Body of pancreas (tissue), 4 donors: Measurements from ENCODE around the gene FN3KRP. TPM values are rescaled to one million over a fixed set of nuclear protein-coding genes. Genes with fewer than 3 reads are reported as not detected.

Experiments used
- ATAC-seq: fragments of 150-250 bp; one replicate; pipeline ENCODE4 v1.9.1; 2016
- DNase-seq, 4 donors: peaks; one replicate each; pipeline ENCODE4 v3.0.0-alpha.2; 2019
- H3K27ac ChIP-seq, 4 donors: fragments of 200-600 bp; sonication (generic); 1 replicate in 3 of 4; 2 replicates in 1 of 4; pipeline versions ENCODE4 v1.5.1 to v1.6.1; 2016 to 2019; ENCODE audit warnings: mild to moderate bottlenecking in 1 of 4, mixed read lengths in 1 of 4, moderate library complexity in 1 of 4
- H3K27me3 ChIP-seq, 2 donors: fragments of 200-600 bp; sonication (generic); one replicate each; pipeline ENCODE4 v1.6.0; 2016; ENCODE audit warnings: mild to moderate bottlenecking in 1 of 2
- H3K36me3 ChIP-seq, 2 donors: fragments of 200-600 bp; sonication (generic); replicated peaks in 1 of 2; 2 replicates each; pipeline ENCODE4 v1.5.1; 2016; ENCODE audit warnings: low read depth in 2 of 2; ENCODE audit not compliant: insufficient read depth in 1 of 2
- H3K4me1 ChIP-seq: fragments of 200-600 bp; sonication (generic); one replicate; pipeline ENCODE4 v1.6.0; 2016
- H3K4me3 ChIP-seq, 2 donors: fragments of 200-600 bp; sonication (generic); 1 replicate in 1 of 2; 2 replicates in 1 of 2; pipeline ENCODE4 v1.5.1; 2016 to 2019
- H3K9me3 ChIP-seq, 3 donors: fragments of 200-600 bp; sonication (generic); 1 replicate in 2 of 3; 2 replicates in 1 of 3; pipeline ENCODE4 v1.5.1; 2016
- CTCF ChIP-seq, 7 experiments: fragments of 450-650 bp in 4 of 7; fragments of 200-600 bp in 3 of 7; sonication (generic) in 3 of 7; IDR thresholded peaks; one replicate each; pipeline ENCODE4 v1.5.1; 2016 to 2019; ENCODE audit warnings: antibody characterized with exemption in 7 of 7
- POLR2A ChIP-seq, 3 donors: fragments of 450-650 bp; IDR thresholded peaks; one replicate each; pipeline ENCODE4 v1.6.1; 2016; ENCODE audit warnings: antibody characterized with exemption in 3 of 3, mild to moderate bottlenecking in 2 of 3
- WGBS, 2 donors: methylation state at CpG; one replicate each; pipeline ENCODE4 v1.1.5; 2017; 5-methylcytosine and 5-hydroxymethylcytosine counted together
- intact Hi-C: fragments of 100-400 bp; cut with DNase I; formaldehyde crosslinking; loops from one replicate; pipeline ENCODE4 v1.15.1; 2023
- total RNA-seq, 2 donors: library from RNA; depleted of rRNA; stranded (reverse); fragments of >200 nt; gene quantifications; one replicate each; pipeline ENCODE4 v1.1.0, GENCODE V29; 2016

The FN3KRP gene
- total RNA-seq, 2 donors from 2014 or later = 7.6 to 8.0 TPM

- DNase-seq = no peak
- 59 to 79% methylated on average over 18 to 29 of the region's 29 CpGs for WGBS, 2 donors
Observed at GRCh38 chr17:82710499-82711232, 5.8 kb upstream of the FN3KRP start.

GRCh38 chr17:82713071-82713723 is 3.3 kb upstream of the FN3KRP start:
- no peak for ATAC-seq
- DNase-seq = no peak
- peaks cover 19% of the 10 kb centered on the region for H3K4me1 ChIP-seq

More at GRCh38 chr17:82710499-82711232, 5.8 kb upstream of the FN3KRP start:
- Histone ChIP-seq H3K27me3 (no peaks in the 10 kb centered on the region), H3K36me3 (no peaks in the 10 kb centered on the region), H3K9me3 (no peaks in the 10 kb centered on the region), H3K27ac (no peak overlapping the region), H3K4me1 (peaks cover 3% of the 10 kb centered on the region), H3K4me3 (no peak overlapping the region)
- ATAC-seq = no peak
- intact Hi-C loops = no loop called here
- TF ChIP-seq POLR2A (IDR thresholded peaks at IDR 0.05) (no peak), CTCF (IDR thresholded peaks at IDR 0.05) (no peak)

GRCh38 chr17:82718986-82719685 is 2.6 kb downstream of the FN3KRP start:
- H3K4me1 ChIP-seq = peaks cover 19% of the 10 kb centered on the region
- WGBS, 2 donors = 88 to 92% methylated on average over 10 to 18 of the region's 18 CpGs
- H3K27ac ChIP-seq = no peak overlapping the region
- no peak for ATAC-seq
- DNase-seq = no peak
- no peaks in the 10 kb centered on the region for H3K27me3 ChIP-seq
- H3K36me3 ChIP-seq = peaks cover 0 to 4% of the 10 kb centered on the region in 2 donors
- TF ChIP-seq CTCF (IDR thresholded peaks at IDR 0.05) (no peak), POLR2A (IDR thresholded peaks at IDR 0.05) (no peak)
- H3K9me3 ChIP-seq = no peaks in the 10 kb centered on the region
- intact Hi-C loops = no loop called here
- H3K4me3 ChIP-seq = no peak overlapping the region

More at GRCh38 chr17:82713071-82713723, 3.3 kb upstream of the FN3KRP start:
- Histone ChIP-seq H3K27ac (no peak overlapping the region), H3K27me3 (no peaks in the 10 kb centered on the region), H3K4me3 (no peak overlapping the region), H3K36me3 (no peaks in the 10 kb centered on the region), H3K9me3 (no peaks in the 10 kb centered on the region)
- WGBS, 2 donors = 62 to 87% methylated on average over 3 to 35 of the region's 35 CpGs
- TF ChIP-seq POLR2A (IDR thresholded peaks at IDR 0.05) = no peak
- TF ChIP-seq CTCF (IDR thresholded peaks at IDR 0.05) = no peak
- intact Hi-C loops = no loop called here

GRCh38 chr17:82720204-82720603 is 3.7 kb downstream of the FN3KRP start:
- H3K27me3 ChIP-seq = no peaks in the 10 kb centered on the region
- TF ChIP-seq CTCF (IDR thresholded peaks at IDR 0.05) = no peak
- no peak for TF ChIP-seq POLR2A (IDR thresholded peaks at IDR 0.05)
- DNase-seq (no peak), ATAC-seq (no peak)
- 91 to 98% methylated on average over 13 to 19 of the region's 19 CpGs for WGBS, 2 donors
- no peak overlapping the region for H3K4me3 ChIP-seq
- peaks cover 19% of the 10 kb centered on the region for H3K4me1 ChIP-seq
- intact Hi-C loops = no loop called here
- H3K27ac ChIP-seq = no peak overlapping the region
- H3K36me3 ChIP-seq = peaks cover 0 to 4% of the 10 kb centered on the region in 2 donors
- no peaks in the 10 kb centered on the region for H3K9me3 ChIP-seq
